HG03342 (cell line): Measurements from ENCODE around the gene MX1.
"Not testable (repeated sequence)": the region's sequence is repeated elsewhere in the genome, so short reads cannot be mapped to it uniquely, and the experiment has no call there.

Experiments used
- ATAC-seq: cut with Tn5 transposase; IDR thresholded peaks from one replicate; pipeline ENCODE4 v1.9.1; 2021; ENCODE audit warnings: mild to moderate bottlenecking, moderate library complexity; ENCODE audit not compliant: unreplicated experiment

The MX1 gene

GRCh38 chr21:41407541-41408460, 18.2 kb upstream of the MX1 start:
- no peak for ATAC-seq

DNA sequence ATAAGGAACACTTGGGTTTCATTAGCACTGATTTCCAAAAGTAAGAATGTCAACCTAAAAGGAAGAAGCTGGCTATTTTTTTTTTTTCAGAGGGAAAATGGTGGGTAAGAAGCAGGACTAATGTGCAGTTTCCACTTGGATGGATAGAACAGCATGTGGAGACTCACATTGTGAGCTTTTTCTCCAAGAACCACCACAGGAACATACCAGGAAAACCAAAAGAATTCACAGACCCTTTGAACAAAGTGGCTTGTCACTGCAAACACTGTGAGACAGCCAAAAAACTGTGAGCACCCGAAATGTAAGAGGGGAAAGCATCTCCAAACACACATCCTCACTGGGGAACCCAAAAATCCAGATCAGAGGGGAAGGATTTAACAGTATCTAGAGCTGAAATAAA, 15.7 kb upstream of the MX1 start:
- no peak for ATAC-seq

- ATAC-seq, result no peak
These were observed 15.1 kb upstream of the MX1 start for GRCh38 chr21:41410767-41411448.

- ATAC-seq, result no peak
These were observed 14.5 kb upstream of the MX1 start for GRCh38 chr21:41411449-41412089.

- ATAC-seq, result not testable (repeated sequence)
These were observed 8.5 kb upstream of the MX1 start for GRCh38 chr21:41417505-41417904.

DNA sequence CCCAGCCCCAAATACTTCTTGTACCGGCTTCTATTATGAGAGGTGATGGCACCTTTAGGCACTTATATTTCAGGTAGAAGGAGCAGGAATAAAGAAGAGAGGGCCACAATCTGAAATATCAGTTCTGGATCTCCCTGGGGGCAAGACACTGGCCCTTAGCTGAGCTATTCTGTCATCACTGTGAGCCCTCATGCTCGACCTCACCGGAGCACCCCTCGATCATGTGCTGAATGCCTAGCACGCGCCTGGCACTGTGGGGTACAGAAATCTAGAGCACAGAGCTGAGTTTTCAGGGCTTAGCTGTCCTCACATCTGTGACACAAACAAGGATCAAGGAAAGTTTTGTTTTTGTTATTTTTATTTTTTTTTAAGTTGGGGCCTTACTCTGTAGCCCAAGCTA, 7.6 kb upstream of the MX1 start:
- no peak for ATAC-seq

DNA sequence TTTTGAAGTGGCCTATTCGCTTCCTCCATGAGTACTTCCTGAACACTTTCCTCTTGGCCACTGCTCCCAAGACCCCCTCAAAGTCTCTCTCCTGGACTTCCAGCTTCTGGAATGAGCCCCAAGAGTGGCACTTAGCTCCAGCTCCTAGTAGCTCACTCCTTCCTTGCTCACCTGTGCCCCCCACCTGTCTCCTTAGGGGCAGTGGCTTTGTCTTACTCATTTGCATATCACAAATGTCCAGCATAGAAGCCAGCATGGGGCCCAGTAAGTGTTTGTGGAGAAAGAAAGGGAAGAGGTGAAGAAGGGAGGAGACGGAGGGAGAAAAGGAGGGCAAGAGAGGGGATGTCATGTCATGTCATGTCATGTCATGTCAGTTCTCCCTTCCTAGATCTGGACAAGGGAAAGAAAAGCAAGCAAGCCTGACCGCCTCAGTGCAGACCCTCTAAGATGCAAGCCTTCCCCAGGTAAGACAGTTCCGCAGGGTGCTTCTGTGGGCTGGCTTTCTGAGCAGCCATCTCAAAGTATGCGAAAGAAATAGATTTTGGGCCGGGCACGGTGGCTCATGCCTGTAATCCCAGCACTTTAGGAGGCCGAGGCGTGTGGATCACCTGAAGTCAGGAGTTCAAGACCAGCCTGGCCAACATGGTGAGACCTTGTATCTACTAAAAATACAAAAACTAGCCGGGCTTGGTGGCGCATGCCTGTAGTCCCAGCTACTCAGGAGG, 6.9 kb upstream of the MX1 start:
- ATAC-seq, result no peak

DNA sequence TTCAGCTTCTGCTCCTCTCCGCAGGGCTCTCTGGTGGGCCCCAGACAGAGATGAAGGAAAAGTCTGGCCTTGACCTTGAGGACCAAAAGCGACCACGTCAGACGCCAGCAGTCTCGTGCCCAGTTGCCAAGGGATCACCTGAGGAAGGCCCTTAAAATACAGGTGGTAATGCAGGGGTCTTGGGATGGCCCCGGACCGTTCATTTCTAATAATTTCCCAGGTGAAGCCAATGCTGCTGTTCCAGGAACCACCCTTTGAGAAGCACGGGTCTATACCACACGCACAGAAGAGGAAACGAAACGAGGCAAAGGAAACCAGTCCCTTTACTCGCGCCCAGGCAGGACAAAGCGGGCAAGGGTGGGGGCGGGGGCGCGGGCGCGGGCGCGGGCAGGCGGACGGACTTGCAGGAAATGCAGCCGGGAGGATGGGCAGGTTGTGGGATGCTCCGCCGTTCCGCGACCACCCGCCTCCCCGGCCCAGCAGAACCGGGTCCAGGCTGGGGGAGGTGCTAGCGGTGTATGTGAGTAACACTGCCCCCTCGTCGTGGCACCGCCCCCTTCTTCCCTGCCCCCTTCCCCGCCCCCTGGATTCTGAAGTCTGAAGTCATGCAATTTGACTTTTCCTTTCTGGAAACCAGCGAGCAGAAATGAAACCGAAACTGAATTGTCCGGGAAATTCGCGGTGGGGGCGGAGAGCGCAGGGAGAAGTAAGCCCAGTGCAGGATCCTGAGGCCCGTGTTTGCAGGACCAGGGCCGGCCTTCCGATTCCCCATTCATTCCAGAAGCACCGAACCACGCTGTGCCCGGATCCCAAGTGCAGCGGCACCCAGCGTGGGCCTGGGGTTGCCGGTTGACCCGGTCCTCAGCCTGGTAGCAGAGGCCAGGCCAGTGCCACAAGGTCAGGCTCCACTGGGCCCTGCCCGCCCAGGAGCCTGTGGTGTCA, 5.8 kb upstream of the MX1 start:
- ATAC-seq, result peak; percentile 71

GRCh38 chr21:41420998-41421397, 5.0 kb upstream of the MX1 start:
- not testable (repeated sequence) for ATAC-seq

- no peak for ATAC-seq
These were observed 3.3 kb upstream of the MX1 start for GRCh38 chr21:41422546-41423304.

DNA sequence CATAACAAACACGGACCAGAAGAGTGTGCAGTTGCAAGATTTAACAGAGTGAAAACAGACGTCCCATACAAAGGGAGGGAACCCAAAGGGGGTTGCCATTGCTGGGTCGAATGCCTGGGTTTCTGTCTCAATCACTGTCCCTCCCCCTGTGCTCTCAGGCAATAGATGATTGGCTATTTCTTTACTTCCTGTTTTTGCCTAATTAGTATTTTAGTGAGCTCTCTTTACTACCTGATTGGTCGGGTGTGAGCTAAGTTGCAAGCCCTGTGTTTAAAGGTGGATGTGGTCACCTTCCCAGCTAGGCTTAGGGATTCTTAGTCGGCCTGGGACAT, 2.8 kb upstream of the MX1 start:
- not testable (repeated sequence) for ATAC-seq

DNA sequence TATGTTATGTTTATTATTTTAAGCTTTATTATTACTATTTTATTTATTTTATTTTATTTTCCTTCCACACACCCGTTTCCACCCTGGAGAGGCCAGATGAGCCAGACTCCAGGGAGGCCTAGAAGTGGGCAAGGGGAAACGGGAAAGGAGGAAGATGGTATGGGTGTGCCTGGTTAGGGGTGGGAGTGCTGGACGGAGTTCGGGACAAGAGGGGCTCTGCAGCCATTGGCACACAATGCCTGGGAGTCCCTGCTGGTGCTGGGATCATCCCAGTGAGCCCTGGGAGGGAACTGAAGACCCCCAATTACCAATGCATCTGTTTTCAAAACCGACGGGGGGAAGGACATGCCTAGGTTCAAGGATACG, 468 bp upstream of the MX1 start:
- ATAC-seq, result no peak

DNA sequence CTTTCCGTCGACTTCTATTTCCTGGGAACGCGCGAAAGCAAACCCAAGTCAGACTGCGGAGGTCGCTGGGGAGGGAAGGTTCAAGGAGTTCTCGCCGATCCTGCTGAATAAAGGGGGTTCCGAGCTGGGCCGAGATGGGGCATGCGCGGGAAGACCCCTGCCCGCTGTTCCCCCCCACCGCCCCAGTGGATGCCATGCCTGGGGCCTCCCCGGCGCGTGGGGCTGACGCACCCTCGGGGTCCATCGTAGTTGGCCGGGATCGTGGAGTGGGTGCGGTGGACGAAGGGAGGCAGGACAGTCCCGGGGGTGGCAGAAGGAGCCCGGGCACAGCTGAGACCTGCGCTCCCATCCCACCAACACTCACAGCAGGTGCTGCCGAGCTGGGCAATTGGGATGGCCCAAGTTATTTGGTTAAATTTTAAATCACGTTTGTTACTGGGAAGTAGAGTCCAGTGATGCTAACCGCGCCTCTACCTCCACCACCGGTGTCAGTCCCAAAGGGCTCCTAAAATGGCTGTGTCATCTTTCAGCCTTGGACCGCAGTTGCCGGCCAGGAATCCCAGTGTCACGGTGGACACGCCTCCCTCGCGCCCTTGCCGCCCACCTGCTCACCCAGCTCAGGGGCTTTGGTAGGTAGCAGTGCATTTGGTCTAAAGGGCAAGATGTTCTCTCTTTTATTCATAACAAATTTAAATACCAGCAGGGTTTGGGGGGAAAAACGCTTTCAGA, 801 bp downstream of the MX1 start:
- ATAC-seq, result no peak

DNA sequence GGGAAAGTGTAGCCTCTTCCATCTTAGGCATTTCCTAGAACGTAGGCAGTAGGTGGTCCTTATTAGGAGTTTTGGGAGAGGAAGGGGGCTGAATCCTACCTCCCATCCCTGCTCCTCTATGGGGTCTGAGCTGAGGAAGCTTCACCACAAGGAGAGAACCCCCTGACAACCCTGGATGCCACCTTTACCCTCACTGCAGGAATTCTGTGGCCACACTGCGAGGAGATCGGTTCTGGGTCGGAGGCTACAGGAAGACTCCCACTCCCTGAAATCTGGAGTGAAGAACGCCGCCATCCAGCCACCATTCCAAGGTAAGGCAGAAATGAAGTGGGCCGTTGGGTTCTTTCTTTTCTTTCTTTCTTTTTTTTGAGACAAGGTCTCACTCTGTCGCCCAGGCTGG, 1.5 kb downstream of the MX1 start:
- no peak for ATAC-seq

GRCh38 chr21:41428311-41428710, 2.3 kb downstream of the MX1 start:
- ATAC-seq, result no peak

DNA sequence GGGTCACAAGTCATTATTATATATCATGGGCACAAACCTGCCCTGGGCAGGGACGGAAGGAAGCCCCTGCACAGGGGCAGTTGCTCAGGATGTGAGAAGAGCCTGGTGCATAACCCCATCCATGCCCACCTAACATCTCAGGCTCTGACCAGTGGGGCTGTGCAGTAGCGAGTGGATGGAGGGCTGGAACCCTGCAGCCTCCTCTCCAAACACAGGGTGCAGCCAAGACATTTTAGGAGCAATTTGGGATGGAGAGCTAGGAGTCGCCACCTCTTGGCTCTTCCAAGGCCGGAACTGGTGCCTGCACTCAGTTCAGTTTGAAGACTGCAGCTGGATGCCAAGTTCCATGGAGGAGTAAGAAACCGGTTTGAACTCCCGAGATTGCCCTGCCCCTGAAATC, 2.8 kb downstream of the MX1 start:
- ATAC-seq, result no peak

DNA sequence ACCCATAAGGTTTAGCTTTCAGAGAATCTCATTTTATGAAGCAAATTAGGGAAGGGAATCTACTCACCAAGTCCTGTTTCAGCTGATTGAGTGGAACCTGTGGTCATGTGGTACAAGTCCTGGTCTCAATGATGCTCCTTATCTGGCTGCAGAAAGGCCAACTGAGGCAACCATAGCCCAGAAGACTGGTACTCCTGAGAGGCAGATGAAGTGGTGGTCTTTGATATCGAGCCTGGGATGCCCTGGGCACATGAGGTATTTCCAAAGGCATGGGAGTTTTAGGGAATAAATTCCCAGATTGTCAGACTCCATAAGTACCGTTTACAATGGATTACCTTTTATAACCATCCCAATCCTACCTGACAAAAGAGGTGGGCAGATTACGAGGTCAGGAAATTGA, 3.3 kb downstream of the MX1 start:
- no peak for ATAC-seq

- ATAC-seq, result no peak
These were observed 4.0 kb downstream of the MX1 start for GRCh38 chr21:41429925-41430491.
